Gastroesophageal sphincter (tissue), 4 donors: Measurements from ENCODE around the gene SHC2. TPM values are rescaled to one million over a fixed set of nuclear protein-coding genes. Genes with fewer than 3 reads are reported as not detected.
A peak's percentile ranks its signal among the peaks of the same experiment; 100 is the strongest.
"Not testable (repeated sequence)": the region's sequence is repeated elsewhere in the genome, so short reads cannot be mapped to it uniquely, and the experiment has no call there.

ENCODE experiments used
- ATAC-seq: fragments of 150-250 bp; one replicate; pipeline ENCODE4 v1.9.1; 2016; ENCODE audit warnings: mild to moderate bottlenecking, moderate library complexity
- H3K27ac ChIP-seq, 4 donors: fragments of 200-600 bp; sonication (generic) in 3 of 4; 1 replicate in 3 of 4; 2 replicates in 1 of 4; pipeline ENCODE4 v1.5.1; 2016 to 2019
- H3K27me3 ChIP-seq: fragments of 200-600 bp; sonication (generic); one replicate; pipeline ENCODE4 v1.5.1; 2019
- H3K36me3 ChIP-seq, 2 donors: fragments of 200-600 bp; sonication (generic); one replicate each; pipeline ENCODE4 v1.5.1; 2019; ENCODE audit warnings: control low read depth in 1 of 2
- H3K4me1 ChIP-seq, 3 donors: fragments of 200-600 bp; sonication (generic); 1 replicate in 2 of 3; 2 replicates in 1 of 3; pipeline ENCODE4 v1.5.1; 2016 to 2019; ENCODE audit warnings: control low read depth in 2 of 3
- H3K4me3 ChIP-seq, 2 donors: fragments of 200-600 bp; sonication (generic); one replicate each; pipeline ENCODE4 v1.5.1; 2019; ENCODE audit warnings: mild to moderate bottlenecking in 1 of 2, moderate library complexity in 1 of 2
- H3K9me3 ChIP-seq, 3 donors: fragments of 200-600 bp; sonication (generic); one replicate each; pipeline ENCODE4 v1.5.1; 2017 to 2019; ENCODE audit warnings: control low read depth in 2 of 3
- EP300 ChIP-seq: sonication (generic); formaldehyde crosslinking; IDR thresholded peaks from one replicate; pipeline ENCODE4 v1.6.1; 2017; ENCODE audit warnings: antibody characterized with exemption, mild to moderate bottlenecking
- POLR2A ChIP-seq, 2 donors: fragments of 450-650 bp; IDR thresholded peaks; one replicate each; pipeline ENCODE4 v1.6.1; 2017; ENCODE audit warnings: antibody characterized with exemption in 2 of 2, mild to moderate bottlenecking in 2 of 2, moderate library complexity in 1 of 2
- POLR2AphosphoS5 ChIP-seq: sonication (generic); formaldehyde crosslinking; IDR thresholded peaks from one replicate; pipeline ENCODE4 v1.6.1; 2017; ENCODE audit warnings: antibody characterized with exemption
- WGBS, 2 donors: methylation state at CpG; one replicate each; pipeline ENCODE4 v1.1.5; 2018; ENCODE audit warnings: low coverage in 1 of 2; 5-methylcytosine and 5-hydroxymethylcytosine counted together
- total RNA-seq, 4 donors: library from RNA; depleted of rRNA; stranded (reverse); fragments of >200 nt; gene quantifications; one replicate each; pipeline ENCODE4 v1.1.0, GENCODE V29; 2016
- TF ChIP-seq, protein P1 (sequence below), 4 experiments: fragments of 200-600 bp in 2 of 4; fragments of 450-650 bp in 2 of 4; sonication (generic) in 1 of 4; IDR thresholded peaks; one replicate each; pipeline ENCODE4 v1.5.1; 2017 to 2019; ENCODE audit warnings: antibody characterized with exemption in 4 of 4, mild to moderate bottlenecking in 2 of 4, moderate library complexity in 2 of 4

Gene SHC2
- total RNA-seq, 4 donors from 2014 or later, result 14.7 to 24.6 (median 20.4) TPM

DNA sequence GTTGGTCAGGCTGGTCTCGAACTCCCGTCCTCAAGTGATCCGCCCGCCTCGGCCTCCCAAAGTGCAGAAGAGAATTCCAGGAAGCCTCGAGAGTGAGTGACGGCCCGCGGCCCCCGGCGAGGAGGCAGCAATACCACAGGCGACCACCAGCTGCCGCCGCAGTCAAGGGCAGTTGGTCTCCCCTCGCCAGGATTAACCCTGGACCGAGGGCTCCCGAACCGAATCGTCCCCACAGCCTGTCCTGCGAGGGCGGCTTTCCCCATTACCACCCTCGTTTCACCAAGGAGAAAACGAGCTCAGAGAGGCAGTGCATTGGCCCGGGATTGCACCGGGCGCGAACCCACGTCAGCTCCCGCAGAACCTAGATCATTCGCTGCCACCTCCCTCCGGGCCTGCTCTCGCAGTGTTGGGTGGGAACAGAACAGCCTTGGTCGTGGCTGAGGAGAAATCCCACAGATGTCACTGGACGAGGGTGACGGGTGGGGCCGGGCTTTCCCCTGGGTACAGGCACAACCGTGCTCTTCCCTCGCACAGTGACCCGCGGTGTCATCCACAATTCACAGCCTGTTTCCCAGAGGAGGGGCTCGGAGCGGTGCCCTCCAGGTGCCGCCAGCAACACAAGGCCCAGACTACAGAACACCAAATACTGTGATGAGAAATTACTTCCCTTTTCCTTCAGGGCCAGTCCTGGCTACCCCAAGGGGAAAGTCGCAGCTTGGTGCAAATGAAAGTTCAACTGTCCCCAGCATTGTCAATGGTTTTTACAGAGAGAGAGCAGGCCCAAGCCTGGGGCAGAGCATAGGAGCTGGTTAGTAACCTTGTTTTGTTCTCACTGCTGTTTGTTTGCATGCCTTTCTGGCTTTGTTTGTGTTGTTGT is 76.7 kb downstream of the SHC2 start:
- ATAC-seq, result no peak
- H3K27me3 ChIP-seq, result peaks cover 50% of the 10 kb centered on the region
- no peak overlapping the region for H3K4me3 ChIP-seq
- no peaks in the 10 kb centered on the region for H3K9me3 ChIP-seq
- 67 to 100% methylated on average over 1 to 8 of the region's 44 CpGs for WGBS, 2 donors
- peaks cover 0 to 6% (median 0%) of the 10 kb centered on the region in 3 donors for H3K4me1 ChIP-seq
- TF ChIP-seq, protein P1, sequence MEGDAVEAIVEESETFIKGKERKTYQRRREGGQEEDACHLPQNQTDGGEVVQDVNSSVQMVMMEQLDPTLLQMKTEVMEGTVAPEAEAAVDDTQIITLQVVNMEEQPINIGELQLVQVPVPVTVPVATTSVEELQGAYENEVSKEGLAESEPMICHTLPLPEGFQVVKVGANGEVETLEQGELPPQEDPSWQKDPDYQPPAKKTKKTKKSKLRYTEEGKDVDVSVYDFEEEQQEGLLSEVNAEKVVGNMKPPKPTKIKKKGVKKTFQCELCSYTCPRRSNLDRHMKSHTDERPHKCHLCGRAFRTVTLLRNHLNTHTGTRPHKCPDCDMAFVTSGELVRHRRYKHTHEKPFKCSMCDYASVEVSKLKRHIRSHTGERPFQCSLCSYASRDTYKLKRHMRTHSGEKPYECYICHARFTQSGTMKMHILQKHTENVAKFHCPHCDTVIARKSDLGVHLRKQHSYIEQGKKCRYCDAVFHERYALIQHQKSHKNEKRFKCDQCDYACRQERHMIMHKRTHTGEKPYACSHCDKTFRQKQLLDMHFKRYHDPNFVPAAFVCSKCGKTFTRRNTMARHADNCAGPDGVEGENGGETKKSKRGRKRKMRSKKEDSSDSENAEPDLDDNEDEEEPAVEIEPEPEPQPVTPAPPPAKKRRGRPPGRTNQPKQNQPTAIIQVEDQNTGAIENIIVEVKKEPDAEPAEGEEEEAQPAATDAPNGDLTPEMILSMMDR (IDR thresholded peaks at IDR 0.05), result peak in 3 of 4 experiments; percentile 45 to 78 (median 70)
- TF ChIP-seq POLR2A (IDR thresholded peaks at IDR 0.05) (no peak), EP300 (no peak), POLR2AphosphoS5 (no peak)
- H3K36me3 ChIP-seq, result no peaks in the 10 kb centered on the region
- H3K27ac ChIP-seq, result no peak overlapping the region

DNA sequence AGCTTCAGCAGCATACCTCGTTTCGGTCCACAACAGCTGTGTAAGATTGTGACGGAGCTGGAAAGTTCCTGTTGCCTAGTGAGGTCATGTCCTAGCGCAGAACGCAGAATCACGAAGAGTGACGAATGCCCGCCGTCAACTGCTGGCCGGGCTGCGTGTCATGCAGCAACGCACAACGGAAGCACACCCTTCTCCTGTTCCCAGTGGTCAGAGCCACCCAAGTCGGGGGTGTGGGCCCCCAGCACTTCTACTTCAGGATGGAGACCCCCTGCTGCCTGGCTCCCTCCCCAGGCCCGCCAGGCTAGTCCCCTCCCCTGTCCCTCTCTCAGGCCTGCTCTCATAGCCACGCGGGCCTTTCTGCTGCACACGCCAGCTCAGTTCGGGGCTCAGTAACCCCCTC is 77.8 kb downstream of the SHC2 start:
- WGBS, 2 donors, result 66 to 84% methylated on average over 4 to 13 of the region's 19 CpGs
- no peak for ATAC-seq
- Histone ChIP-seq H3K36me3 (no peaks in the 10 kb centered on the region), H3K27ac (no peak overlapping the region), H3K9me3 (no peaks in the 10 kb centered on the region), H3K27me3 (peaks cover 42% of the 10 kb centered on the region), H3K4me1 (peaks cover 0 to 6% (median 0%) of the 10 kb centered on the region in 3 donors), H3K4me3 (no peak overlapping the region)
- TF ChIP-seq, protein P1 (IDR thresholded peaks at IDR 0.05), result no peak
- no peak for TF ChIP-seq POLR2AphosphoS5
- no peak for TF ChIP-seq EP300
- TF ChIP-seq POLR2A (IDR thresholded peaks at IDR 0.05), result no peak

DNA sequence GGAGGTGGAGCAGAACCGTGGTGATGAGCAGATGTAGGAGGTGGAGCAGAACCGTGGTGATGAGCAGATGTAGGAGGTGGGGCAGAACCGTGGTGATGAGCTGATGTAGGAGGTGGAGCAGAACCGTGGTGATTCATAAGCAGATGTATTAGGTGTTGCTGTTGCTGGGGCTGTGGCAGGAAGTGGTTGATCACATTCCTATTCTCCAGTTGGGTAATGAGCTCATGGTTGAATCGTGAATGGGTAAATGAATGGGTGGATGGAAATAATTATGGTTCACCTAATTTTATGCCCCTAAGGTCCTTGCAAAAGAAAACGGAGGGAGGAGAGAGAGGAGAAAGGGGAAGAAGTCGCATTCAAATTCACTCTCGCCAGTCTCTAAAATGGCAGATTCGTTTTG is 78.3 kb downstream of the SHC2 start:
- H3K36me3 ChIP-seq, H3K4me1 ChIP-seq, H3K27ac ChIP-seq, ATAC-seq, H3K4me3 ChIP-seq, H3K9me3 ChIP-seq: not testable (repeated sequence)
- WGBS, 2 donors, result 63 to 73% methylated on average over 4 to 8 of the region's 9 CpGs
- H3K27me3 ChIP-seq, result peaks cover 40% of the 10 kb centered on the region

DNA sequence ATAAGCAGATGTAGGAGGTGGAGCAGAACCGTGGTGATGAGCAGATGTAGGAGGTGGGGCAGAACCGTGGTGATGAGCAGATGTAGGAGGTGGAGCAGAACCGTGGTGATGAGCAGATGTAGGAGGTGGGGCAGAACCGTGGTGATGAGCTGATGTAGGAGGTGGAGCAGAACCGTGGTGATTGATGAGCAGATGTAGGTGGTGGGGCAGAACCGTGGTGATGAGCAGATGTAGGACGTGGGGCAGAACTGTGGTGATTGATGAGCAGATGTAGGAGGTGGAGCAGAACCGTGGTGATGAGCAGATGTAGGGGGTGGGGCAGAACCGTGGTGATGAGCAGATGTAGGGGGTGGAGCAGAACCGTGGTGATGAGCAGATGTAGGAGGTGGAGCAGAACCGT is 78.9 kb downstream of the SHC2 start:
- H3K9me3 ChIP-seq, ATAC-seq, H3K36me3 ChIP-seq, H3K4me1 ChIP-seq, H3K4me3 ChIP-seq, H3K27ac ChIP-seq: not testable (repeated sequence)
- H3K27me3 ChIP-seq, result peaks cover 37% of the 10 kb centered on the region
- 69 to 71% methylated on average over 11 of the region's 11 CpGs for WGBS, 2 donors

DNA sequence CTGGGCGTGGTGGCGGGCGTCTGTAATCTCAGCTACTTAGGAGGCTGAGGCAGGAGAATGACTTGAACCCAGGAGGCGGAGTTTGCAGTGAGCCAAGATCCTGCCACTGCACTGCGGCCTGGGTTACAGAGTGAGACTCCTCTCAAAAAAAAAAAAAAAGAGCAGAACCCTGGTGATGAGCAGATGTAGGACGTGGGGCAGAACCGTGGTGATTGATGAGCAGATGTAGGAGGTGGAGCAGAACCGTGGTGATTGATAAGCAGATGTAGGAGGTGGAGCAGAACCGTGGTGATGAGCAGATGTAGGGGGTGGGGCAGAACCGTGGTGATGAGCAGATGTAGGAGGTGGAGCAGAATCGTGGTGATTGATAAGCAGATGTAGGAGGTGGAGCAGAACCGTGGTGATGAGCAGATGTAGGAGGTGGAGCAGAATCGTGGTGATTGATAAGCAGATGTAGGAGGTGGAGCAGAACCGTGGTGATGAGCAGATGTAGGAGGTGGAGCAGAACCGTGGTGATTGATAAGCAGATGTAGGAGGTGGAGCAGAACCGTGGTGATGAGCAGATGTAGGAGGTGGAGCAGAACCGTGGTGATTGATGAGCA is 80.1 kb downstream of the SHC2 start:
- not testable (repeated sequence) for H3K4me1 ChIP-seq, H3K36me3 ChIP-seq, H3K9me3 ChIP-seq, H3K4me3 ChIP-seq, ATAC-seq, H3K27ac ChIP-seq
- H3K27me3 ChIP-seq, result peaks cover 46% of the 10 kb centered on the region
- WGBS, 2 donors, result 65 to 69% methylated on average over 5 to 13 of the region's 17 CpGs

DNA sequence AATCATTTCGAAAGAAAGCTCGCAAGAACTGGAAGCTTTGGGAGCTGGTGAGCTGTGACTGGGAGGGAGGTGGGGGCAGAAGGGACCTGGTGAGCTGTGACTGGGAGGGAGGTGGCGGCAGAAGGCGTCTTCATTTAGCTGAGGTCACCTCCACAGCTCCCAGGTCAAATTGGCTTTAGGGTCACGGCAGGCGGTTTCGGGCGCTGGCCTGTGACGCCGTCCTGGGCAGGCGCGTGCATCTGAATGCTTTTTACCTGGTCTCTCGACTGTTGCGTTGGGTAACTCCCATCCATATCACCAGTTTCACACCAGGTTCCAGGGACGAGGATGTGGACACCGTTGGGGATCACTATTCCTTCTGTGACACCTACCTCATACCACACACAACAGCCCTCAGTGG is 81.0 kb downstream of the SHC2 start:
- no peaks in the 10 kb centered on the region for H3K9me3 ChIP-seq
- no peak for ATAC-seq
- peaks cover 0 to 6% (median 0%) of the 10 kb centered on the region in 3 donors for H3K4me1 ChIP-seq
- TF ChIP-seq EP300 (no peak), POLR2A (IDR thresholded peaks at IDR 0.05) (no peak), POLR2AphosphoS5 (no peak)
- TF ChIP-seq, protein P1 (IDR thresholded peaks at IDR 0.05), result no peak
- H3K4me3 ChIP-seq, result no peak overlapping the region
- H3K27ac ChIP-seq, result no peak overlapping the region
- no peaks in the 10 kb centered on the region for H3K36me3 ChIP-seq
- peaks cover 53% of the 10 kb centered on the region for H3K27me3 ChIP-seq
- WGBS, 2 donors, result 95% methylated on average over 7 to 14 of the region's 16 CpGs
